ENCODE data around the gene CASKIN2. TPM values are rescaled to one million over a fixed set of nuclear protein-coding genes. Genes with fewer than 3 reads are reported as not detected.

Gene CASKIN2
- total and polyA plus RNA-seq, 2 of the 4 experiments (the other 2 are of a cell fraction): 2.9 to 6.9 TPM

GRCh38 chr17:75558666-75559530 lies 43.6 kb upstream of the CASKIN2 start:
- Histone ChIP-seq H3K27ac (ENCODE audit: insufficient read depth, low read length) (no peak overlapping the region), H3K4me2 (ENCODE audit: low read depth, low read length) (no peak overlapping the region), H3K14ac (replicated peaks; ENCODE audit: low read depth, low read length) (no peak overlapping the region), H2BK120ac (ENCODE audit: low read depth, low read length) (no peak overlapping the region), H3K79me1 (ENCODE audit: low read depth in 1 of 2, low read length in 2 of 2) (no peaks in the 10 kb centered on the region), H3K4me1 (ENCODE audit: control insufficient read depth, insufficient read depth, low read length) (peaks cover 1% of the 10 kb centered on the region; the same call in 1 of the 2 replicates), H3K4me3 (ENCODE audit: insufficient read depth, low read depth, low read length) (no peak overlapping the region), H2BK20ac (ENCODE audit: low read depth, low read length) (no peak overlapping the region), H4K8ac (ENCODE audit: low read depth in 2 of 2, low read length in 2 of 2) (no peak overlapping the region), H3K27me3 (ENCODE audit: control insufficient read depth, insufficient read depth, low read length) (peaks cover 2% of the 10 kb centered on the region), H2BK15ac (ENCODE audit: low read depth, low read length) (no peak overlapping the region), H3K18ac (ENCODE audit: low read depth, low read length) (no peak overlapping the region), H3K9me1 (ENCODE audit: insufficient read depth, low read length) (no peaks in the 10 kb centered on the region), H2BK5ac (ENCODE audit: low read depth, low read length, poor library complexity, severe bottlenecking) (no peak overlapping the region), H4K5ac (ENCODE audit: low read depth, low read length) (no peak overlapping the region), H3K56ac (ENCODE audit: extremely low read depth, insufficient read depth, low read length) (no peak overlapping the region), H2AK9ac (replicated peaks; ENCODE audit: low read depth, low read length, poor library complexity) (no peak overlapping the region), H3K4ac (ENCODE audit: low read depth, low read length) (no peak overlapping the region), H4K91ac (ENCODE audit: insufficient read depth, low read depth, low read length) (no peak overlapping the region), H4K20me1 (ENCODE audit: insufficient read depth, low read length) (no peaks in the 10 kb centered on the region), H3K9ac (ENCODE audit: low read depth, low read length) (no peak overlapping the region), H2AFZ (replicated peaks; ENCODE audit: low read length, poor library complexity) (no peak overlapping the region), H2AK5ac (ENCODE audit: low read depth, low read length) (no peak overlapping the region), H3K9me3 (ENCODE audit: control insufficient read depth, insufficient read depth, low read length) (no peaks in the 10 kb centered on the region), H3K36me3 (ENCODE audit: control insufficient read depth, insufficient read depth, low read length) (no peaks in the 10 kb centered on the region), H3K23ac (ENCODE audit: low read depth, low read length) (no peak overlapping the region)
- DNase-seq: no peak
- dilution Hi-C loops (cut with HindIII; ENCODE audit: low sequenced_read_pairs, unreplicated experiment): no loop called here
- CTCF ChIA-PET: no interaction called here
- in situ Hi-C loops (cut with MboI; ENCODE audit: low sequenced_read_pairs): no loop called here
- TF ChIP-seq CTCF (conservative IDR thresholded peaks at IDR 0.05; ENCODE audit: low read depth, low read length) (no peak), NFE2L2 (IDR thresholded peaks at IDR 0.05; ENCODE audit: low read depth, low read length) (no peak)
- intact Hi-C loops (cut with micrococcal nuclease): no loop called here
- BruUV-seq (replicated peaks): no TSS peak
- no peak for ATAC-seq (ENCODE audit: low read depth)
- POLR2A ChIA-PET (ENCODE audit: unreplicated experiment): no interaction called here
- WGBS, 2 experiments (ENCODE audit: extremely low coverage in 2 of 2, insufficient read length in 1 of 2): 66% methylated on average over 11 of the region's 38 CpGs; no CpG with 5 or more reads in 1 of the 2 experiments

Data from IMR-90 (cell line).